Activated naive CD4-positive, alpha-beta T cell (primary cell): ENCODE data around the gene GNAO1.

Source experiments
- DNase-seq, 4 experiments: peaks; one replicate each; lab custom pipeline; 2025; lab: John Stamatoyannopoulos, UW

Gene GNAO1

DNA sequence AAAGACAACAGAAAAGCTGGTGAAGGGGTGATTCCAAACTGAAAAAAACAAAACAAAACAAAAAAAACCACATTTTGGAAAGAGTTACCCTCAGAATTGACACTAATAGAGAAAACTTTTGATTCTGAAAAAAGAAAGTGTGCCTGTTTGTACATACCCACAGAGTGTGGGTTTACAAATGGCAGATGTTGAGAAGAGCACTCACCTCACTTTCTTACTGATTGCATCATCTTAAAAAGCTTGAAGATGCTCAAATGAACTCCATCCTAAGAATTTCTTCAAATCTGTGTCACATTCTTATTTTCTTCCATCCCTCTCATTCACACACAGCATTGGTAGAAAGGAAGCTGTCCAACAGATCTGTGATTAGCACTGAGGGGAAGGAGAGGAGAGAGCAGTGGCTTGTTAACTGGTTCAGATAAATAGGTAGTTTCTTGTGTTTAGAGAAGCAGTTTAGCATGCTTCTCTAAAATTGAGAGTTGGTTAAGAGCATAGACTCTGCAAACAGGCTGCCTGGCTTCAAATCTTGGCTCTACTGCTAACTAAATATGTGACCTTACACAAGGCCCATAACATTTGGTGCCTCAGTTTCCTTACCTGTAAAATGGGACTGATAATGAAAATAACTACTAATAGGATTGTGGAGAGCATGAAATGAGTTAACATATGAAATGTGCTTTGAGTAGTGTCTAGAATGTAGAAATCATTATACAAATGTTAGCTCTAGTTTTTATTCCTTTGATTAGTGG, 6.9 kb downstream of the GNAO1 start:
- no peak for DNase-seq

DNA sequence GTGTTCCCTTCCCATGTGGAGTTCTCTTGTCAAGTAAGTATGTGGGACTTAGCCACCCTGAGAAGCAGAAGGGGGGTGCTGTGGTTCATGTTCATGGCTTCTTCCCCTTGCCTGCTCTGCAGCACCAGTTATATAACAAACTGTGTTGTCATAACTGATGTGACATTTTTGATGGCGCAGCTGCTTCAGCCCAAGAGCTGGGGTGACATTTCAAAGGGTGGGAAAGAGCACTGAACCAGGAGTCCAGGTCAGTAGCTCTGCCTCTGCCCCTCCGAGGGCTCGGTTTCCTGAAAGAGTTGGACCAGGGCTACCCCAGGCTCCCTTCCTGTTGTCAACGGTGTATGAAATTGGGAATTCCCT, 7.4 kb downstream of the GNAO1 start:
- DNase-seq, result no peak

DNA sequence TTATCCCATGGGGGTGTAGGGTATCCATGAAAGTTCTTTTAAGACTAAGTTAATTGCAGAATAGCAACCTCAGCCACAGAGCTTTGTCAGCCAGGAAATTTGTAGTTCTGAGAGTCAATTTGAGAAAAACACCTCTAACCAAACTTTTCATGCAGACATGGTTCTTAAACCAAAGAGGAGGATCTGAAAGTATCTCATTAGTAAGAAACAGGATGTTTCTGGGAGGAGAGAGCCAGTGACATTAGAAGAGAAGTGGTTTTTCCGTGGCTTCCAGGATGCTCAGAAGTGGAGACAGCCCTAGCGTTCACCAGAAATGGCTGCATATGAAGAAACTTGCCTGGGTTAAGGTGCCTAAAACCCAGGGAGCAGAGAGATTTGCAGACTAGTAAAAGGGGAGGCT, 7.9 kb downstream of the GNAO1 start:
- no peak for DNase-seq

DNA sequence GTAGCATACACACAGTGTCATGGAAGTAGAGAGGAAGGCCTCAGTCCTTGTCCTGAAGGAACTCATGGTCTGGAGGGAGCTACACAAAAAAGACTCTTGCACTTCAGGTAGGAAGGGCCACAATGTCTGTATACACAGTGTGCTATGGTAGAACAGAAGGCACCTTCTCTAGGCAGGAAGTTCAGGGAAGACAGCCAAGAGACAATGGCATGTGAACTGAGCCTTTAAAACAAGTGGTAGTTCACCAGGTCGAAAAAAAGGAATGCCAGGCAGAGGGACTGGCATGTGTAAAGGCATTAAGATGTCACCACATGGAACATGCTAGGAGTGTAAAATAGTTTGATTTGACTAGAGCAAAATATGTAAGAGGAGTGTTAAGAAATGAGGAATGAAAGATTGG, 9.7 kb downstream of the GNAO1 start:
- no peak for DNase-seq

DNA sequence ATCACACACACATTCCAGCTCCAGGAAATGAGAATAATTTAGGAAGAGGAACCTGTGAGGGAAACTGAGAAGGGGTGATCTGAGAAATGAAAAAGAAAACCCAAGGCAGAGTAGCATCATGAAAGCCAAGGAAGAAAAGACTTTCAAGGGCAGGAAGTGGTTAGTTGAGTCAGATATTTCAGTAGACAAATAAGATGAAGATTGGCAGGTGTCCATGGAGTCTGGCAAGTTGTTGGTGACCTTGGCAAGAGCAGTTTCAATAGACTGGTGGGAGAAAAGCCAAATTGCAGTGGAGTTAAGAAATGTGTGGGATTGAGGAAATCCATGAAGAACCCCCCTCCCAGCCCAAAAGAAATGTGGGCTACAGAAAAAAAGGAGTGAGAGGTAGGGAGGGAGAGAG, 10.7 kb downstream of the GNAO1 start:
- no peak for DNase-seq

DNA sequence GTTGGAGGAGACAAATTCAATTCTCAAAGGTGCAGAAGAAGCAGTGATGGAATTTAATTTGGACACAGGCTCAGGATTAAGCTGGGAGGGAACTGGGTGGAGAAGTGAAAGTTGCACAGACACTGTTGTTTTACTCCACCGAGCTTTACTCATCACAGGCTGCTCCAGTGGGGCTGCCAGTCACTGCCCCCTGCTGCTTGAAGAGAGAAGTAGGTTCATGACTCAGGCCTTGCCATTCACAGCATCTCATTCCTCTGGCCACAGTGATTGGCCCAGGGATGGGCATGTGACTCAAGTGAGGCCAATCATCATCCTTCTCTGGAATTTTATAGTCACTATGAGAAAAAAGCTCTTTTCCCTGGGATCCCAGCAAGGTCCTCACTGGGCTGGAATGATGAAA, 11.8 kb downstream of the GNAO1 start:
- DNase-seq, result no peak

DNA sequence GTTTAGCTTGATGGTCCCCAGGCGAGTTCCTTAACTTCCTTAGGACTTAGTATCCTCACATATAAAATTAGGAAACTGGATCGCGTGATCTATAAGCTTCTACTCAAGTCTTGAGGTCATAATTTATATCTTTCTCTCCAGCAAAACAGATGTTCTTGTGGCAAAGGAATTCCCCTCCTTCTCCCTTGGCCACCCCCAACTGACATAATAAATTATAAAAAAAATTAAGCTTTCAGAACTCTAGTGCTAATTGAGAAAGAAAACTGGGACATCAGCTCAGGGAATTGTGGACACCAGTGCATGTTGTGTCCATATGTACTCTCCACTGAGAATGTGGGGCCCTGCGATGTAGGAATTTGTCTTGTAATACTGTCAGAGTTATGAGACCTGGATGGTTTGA, 13.5 kb downstream of the GNAO1 start:
- DNase-seq, result no peak

DNA sequence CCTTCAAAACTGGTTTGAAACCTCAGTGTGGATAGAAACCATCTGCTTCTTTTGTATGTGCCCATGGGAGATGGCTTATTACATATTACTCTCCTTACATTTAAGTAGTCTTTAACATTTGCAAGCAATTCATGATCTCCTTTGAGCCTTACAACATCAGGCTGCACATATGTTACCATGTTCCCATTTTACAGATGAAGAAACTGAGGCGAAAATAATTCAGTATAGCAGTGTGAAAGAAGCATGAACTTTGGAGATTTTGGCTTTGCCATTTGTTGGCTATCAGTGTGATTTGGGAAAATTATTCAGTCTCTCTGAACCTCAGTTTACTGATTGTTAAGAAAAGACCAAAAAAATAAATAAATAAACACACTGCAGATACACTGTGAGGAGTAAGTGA, 15.7 kb downstream of the GNAO1 start:
- no peak for DNase-seq

DNA sequence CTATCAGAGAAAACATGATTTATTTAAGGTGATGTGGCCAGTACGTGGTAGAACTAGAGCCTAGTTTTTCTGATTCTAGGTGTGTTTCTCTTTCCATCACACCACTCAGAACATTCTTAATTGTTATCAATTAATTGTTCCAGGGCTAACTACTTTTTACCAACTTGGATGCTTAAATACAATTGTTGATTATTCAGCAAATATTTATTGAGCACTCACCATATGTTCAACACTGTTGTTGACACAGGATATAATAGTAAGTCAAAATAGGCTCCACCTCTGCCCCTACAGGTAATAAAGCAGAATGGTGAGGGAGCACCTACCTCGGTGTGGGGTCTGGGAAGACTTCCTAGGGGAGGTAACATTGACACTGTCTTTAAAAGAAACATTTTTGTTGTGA, 16.1 kb downstream of the GNAO1 start:
- DNase-seq, result no peak

DNA sequence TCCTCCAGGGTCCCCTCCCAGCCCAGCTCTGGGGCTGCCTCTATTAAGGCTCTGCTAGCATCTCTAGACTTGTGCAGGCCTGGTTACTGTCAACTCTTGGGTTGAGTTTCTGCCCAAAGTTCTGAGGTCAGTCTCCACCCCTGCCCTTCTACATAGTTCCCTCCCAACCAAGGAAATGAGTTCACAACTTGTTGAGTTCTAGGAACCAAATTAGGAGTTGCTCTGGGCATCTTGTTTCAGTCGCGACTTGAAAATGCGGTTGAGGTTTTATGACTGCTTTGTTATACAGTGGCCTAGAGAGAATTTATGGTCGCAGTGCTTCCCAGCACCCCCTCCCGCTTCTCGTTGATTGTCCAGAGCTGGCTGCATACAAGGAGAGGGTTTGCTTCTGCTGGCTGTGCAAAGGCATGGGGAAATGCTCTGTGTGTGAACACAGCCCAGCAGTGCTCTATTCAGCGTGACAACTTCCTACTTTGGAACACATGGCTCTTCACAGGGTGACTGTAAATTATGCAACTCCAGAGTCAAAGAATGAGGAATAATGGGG, 20.2 kb downstream of the GNAO1 start:
- no peak for DNase-seq

DNA sequence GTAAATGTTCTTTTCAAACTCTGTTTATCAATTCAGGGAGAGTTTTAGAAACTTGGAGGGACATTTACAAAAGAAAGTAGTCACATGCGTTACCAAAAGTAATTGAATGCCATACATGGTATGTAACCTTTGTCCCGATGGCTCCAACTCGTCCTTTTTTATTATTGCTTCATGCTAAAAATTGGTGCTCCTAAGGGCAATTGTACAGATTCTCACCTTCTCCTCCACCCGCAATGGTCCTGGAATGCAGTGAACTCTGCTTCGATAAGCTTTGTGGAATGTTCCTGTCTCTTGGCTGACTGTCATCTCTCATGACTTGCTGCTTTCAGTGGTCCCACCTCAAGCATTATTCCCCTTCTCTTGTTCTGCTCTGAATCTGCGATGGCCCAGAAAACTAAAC, 20.9 kb downstream of the GNAO1 start:
- DNase-seq, result no peak

DNA sequence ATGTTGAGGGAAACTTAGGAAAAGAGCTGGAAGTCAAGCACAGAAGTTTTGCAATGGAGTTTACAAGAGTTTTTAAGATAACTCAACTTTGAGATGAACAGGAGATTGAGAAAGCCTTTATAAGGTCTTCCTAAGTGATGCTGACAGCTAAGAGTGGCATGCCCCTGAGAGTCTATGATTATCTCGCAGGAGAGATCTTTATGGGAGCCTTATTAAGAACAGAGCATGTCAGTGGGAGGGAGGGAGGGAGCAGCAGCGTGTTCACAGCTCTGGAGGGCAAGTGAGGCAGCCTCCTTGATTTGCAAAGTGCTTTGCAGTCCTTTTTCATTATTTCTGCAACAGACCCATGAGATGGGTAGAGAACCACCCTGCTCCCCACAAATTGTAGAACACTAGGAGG, 30.7 kb downstream of the GNAO1 start:
- no peak for DNase-seq

DNA sequence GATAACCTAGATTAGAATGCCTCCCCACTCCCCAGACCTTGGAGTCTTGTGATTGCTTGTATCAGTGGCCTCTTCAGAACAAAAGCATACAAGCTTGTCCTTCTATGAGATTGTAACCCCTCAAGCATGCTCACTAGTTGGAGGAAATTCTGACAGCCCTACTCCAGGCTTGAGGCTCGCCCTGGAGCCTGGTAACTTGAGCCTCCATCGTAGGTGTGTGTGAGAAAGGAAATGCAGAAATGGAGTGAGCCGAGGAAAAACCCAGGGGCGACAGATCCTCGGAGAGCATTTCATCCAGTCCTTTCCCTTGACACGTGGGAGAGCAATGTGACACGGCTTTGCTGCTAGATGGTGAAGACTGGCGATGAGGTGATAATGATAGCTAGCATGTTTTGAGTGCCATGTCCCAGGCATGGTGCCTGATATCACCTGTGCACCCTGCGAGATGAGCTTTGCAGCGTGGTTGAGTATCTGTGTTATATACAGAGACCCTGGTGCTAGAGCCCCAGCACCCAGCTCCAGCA, 31.2 kb downstream of the GNAO1 start:
- no peak for DNase-seq

DNA sequence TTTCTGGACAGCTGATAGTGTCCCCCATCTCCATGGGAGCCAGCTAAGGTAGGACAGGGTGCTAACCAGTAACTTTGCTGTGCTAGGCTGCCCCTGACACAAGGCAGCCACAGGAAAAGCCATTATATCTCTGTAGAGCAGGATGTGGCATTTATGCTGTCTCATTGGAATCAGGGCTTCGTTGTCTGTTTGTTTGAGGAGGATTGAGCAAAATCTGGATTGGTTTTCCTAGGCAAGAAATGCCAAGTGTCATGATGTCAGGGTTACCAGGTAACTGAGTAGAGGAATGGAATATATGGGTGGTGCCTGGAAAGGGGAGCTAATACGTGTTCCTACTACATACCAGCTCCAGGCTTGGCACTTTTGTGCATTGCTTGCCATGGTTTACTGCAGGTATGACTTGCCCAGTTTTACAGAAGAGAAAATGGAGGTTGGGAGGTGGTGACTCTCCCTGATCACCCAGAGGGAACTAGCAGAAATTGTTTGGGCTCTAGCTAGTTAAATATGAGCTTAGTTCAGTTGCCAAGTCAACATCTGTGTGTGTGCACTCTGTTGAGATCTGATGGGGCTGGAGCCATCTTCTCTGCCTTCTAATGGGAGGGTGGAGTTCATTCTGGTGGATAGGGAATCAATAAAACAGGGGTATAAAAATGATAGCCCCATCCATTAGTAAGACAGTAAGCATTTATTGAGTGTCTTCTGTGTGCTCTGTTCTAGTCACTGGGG, 33.9 kb downstream of the GNAO1 start:
- DNase-seq, result no peak

DNA sequence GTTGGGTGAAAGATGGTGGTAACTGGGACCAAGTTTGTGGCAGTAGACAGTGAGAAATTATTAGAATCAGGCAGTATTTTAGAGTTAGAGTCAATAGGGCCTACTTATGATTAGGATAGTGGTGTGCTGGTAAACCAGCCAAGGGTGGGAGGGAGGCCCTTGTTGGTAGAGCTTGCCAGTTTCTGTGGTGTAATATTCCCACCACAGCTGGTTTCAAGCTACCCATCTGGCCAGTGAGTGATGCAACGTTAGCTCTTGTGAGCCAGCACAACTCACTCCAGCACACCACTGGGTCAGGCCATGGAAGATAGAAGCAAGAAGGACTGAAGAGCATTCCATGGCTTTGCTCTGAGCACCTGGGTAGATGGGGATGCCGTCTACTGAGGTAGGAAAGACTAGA, 34.9 kb downstream of the GNAO1 start:
- DNase-seq, result no peak

DNA sequence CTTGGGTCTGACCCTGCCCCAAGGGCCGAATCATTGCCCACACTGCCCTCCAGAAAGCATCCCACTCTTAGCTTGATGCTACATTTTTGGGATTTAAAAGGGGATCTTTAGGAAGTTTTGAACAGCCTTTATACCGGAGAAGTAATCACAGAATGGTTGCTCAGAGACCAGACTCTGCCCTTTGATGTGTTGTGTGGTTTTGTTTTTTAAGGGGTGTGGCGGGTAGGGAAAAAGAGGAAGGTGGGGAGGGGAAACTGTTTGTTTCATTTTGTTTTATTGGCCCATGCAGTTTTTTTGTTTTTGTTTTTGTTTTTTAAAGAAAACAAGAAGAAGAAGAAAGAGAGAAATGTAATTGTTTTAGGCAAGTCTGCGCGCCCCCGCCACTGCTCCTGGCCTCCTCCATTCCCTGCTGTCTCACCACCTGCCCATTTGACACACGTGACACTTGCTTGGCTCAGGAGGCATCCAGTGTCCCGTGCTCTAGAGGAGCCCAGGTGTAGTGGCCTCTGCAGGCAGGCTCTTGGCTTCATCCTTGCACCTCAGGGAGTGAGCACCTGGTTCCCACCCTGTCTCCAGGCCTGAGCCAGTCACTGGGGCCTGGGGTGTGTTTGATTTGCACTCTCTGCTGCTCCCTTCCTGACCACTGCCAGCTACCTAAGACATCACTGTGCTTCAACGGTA, 35.7 kb downstream of the GNAO1 start:
- DNase-seq, result no peak

DNA sequence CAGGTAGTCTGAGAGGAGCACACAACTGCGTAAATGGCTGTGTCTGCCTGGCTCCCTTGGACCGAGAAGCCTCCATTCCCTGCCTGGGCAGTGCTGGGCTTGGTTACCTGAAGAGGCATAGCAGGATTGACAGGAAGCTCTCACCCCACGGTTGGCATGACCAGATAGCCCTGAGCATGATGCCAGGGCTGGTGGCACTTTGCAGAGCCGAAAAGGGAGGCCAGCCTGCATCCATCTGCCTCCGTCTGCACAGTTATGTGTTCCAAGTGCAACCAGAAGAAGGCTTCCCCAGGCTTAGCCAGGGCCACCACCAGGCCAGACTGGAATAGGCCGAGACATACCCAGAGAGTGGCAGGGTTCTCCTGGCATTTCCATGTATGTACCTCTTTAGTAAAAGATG, 36.6 kb downstream of the GNAO1 start:
- no peak for DNase-seq

DNA sequence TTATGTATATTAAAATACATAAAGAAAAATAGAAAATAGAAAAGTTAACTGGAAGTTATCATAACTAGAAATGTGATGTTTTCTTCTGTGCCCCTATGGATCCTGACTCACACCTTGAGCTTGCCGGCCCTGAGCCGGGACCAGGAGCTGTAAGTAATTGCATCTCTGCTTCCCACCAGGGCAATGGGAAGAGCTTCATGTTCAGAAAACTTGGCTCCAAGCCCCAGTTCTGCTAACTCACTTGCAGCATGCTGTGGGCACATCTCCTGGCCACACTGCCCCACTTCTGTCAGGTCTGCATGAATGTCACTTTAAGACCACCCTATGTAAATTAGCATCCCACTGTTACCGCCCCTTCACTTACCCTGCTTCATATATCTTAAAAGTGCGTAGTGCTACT, 37.2 kb downstream of the GNAO1 start:
- no peak for DNase-seq

DNA sequence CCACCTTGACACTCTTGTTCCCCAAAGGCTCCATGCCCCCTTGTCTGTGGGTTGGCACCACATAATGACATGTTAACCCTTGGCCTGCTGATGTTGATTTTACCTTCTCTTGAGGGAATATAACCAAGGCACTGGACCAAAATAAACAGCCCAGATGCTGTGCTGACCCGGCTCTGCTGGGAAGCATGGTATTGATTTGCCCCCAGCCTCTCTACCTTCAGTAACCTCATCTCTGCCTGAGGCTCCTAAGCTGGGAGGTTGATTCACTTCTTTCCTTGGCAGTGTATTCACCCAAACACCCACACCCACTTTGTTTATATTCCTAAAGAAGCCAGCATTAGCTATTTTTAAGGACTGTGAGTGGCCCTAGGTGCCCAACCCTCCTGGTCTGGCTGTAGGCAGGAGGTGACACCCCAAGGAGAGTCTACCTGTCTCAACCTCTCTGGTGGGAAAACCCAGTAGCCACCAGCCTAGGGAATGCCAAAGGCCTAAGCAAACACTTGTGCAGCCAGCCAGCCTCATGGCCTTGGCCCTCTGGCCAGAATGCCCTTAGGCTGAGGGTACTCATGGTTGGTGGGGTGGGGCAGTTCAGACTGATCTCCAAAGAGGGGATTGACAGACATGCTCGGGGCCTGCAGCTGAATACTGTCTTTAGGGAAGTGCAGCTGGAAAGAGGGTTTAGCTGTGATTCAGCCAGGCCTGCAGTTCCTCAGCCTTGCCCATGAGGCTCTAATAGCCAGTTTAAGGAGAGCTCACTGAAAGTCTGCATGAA, 42.7 kb downstream of the GNAO1 start:
- DNase-seq, result no peak

DNA sequence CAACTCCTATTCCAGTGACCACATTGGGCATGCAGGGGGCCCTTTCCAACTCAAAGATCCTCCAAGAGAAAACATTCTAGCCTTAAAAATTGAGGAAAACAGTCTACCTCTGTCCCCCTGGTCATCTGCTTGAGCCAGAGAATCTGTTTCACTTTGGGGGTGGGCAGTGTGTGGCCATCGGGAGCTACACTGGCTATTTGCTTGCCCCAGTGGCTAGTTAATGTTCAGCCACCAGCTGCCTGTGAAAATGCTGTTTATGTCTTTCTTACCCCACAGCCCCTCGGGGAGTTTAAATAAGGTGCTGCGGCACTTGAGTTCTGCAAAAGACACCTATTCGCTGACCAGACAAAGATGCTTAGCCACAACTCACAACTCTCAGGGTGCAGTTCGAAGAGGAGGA, 43.4 kb downstream of the GNAO1 start:
- no peak for DNase-seq

DNA sequence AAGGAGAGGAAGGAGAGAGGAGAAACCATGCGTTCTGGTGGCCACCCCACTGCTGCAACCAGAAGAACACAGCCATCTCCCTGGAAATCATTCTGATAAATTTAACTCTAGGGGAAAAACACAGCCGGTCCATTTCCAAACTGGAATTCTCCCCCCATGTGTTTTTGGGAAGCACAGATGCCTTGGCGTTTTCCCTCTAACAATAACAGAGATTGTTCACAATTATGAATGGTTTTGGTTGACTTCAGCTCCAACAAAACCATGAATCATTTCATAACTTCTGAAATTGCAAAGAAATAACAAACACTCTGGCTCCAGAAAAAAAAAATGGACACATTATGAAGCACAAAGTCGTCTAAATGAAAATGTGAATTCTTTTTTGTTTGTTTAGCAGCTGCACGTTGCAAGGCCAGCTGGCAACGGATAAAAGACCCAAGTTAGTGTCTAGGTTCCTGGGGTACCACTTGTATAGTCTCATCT, 46.2 kb downstream of the GNAO1 start:
- DNase-seq, result no peak

DNA sequence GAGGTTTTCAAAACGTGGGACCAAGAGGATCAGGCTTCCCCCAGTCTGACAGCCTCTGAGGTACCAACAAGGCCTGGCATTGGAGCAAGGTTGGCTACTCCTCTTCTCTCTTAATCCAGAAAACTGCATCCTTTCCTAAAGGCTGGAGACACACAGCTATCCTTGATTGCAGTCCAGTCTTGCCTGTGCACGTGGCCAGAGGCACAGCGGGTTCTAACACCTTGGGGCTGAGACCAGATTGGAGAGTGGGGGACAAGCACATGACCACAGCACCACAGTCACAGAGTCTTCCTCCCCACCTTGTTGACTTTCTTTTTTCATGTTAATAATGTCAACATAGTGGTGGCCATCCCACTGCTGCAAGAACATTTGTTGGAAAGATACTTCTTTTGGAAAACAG, 46.9 kb downstream of the GNAO1 start:
- DNase-seq, result no peak
